KG1 (cell line): ENCODE results near the gene MBIP.
"Not testable (repeated sequence)": the region's sequence is repeated elsewhere in the genome, so short reads cannot be mapped to it uniquely, and the experiment has no call there.

ENCODE experiments used
- DNase-seq: peaks from one replicate; lab custom pipeline; 2025; lab: John Stamatoyannopoulos, UW

Gene MBIP, protein sequence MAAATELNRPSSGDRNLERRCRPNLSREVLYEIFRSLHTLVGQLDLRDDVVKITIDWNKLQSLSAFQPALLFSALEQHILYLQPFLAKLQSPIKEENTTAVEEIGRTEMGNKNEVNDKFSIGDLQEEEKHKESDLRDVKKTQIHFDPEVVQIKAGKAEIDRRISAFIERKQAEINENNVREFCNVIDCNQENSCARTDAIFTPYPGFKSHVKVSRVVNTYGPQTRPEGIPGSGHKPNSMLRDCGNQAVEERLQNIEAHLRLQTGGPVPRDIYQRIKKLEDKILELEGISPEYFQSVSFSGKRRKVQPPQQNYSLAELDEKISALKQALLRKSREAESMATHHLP

DNA sequence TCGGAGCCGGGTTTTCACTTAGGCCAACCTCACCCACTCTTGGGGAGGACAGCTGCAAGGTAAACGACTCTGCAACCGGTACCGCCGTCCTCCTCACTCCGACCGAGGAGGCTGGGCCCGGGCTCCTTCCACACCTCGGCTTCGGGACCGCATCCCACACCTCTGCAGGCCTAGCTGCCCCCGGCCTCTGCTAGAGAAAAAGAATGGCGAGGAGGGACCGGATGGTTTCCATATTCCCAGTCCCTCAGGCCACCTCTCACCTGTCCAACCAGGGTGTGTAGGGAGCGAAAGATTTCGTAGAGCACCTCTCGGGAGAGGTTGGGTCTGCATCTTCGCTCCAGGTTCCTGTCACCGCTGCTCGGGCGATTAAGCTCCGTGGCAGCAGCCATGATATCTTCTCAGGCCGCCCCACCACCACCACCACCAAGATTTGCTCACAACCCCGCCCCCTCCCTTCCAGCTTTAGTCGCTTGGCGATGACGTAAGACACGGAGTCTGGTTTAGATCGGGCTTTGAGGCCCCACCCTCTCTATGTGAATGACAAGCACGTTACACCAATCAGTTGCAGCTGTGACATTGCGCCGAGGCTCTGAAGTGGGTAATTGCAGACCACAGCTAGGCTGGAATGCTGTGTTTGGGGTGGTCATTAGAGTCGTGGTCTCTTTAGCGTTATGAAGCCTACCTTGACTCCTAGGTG is at the start of gene MBIP:
MBIP (minus strand) TSS at position 438 of the 697 bp plus-strand sequence; CDS start at position 389, 49 bp downstream.
- peak; percentile 89 for DNase-seq

DNA sequence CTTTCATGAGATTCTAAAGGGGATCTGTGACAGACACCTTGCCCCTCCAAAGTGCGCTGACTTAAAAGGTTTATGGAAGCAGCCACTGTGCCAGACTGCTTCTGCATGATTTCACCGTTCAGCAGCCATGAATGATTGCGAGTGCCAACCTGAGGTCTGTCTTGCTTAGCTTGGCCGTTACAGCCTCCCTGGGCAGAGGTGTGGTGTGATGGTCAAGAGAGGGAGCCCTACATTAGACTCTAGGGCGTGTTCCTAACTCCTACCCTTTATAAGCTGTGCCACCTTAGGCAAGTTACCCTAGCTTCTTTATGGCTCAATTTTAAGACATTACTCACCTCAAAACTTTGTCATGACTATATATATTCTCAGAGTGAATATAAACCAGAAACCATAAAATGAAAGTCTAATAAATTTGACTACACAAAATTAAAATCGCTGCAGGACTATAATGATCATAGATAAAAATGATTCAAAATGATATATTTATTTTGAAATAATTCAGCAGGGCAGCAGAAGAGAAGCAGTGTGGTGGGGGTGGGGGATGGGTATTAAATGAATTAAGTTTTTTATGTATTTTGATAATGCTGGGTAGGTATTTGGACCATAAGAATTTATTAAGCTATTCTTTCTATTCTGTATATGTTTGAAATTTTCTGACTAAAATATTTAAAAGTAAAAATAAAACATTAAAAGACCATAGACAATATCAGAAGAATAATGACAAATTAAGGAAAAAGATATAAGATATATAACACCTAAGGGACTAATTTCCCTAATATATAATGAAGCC is 47.7 kb upstream of the MBIP start:
- no peak for DNase-seq

- no peak for DNase-seq
Measured at GRCh38 chr14:36365766-36366165, 45.3 kb upstream of the MBIP start.

GRCh38 chr14:36363704-36364103 is 43.3 kb upstream of the MBIP start:
- DNase-seq, result no peak

DNA sequence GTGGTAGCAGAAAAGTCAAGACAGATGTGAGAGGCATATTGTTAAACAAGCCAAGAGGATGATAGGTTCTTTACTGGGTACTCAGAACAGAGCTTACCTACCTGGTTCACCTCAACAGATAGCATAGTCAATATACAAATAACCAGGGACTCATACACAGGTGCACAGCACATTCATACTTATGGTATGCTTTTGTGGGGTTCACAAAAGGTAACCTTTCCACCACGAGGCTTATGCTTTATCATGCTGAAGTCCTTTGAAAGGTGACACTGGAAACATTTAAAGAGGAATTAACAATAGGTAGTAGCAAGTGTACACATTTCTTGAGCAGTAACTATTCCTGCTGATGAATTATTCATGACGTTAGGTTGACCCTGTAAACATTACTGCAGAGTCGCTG is 42.2 kb upstream of the MBIP start:
- DNase-seq, result no peak

GRCh38 chr14:36361210-36361853 is 40.9 kb upstream of the MBIP start:
- DNase-seq, result no peak

DNA sequence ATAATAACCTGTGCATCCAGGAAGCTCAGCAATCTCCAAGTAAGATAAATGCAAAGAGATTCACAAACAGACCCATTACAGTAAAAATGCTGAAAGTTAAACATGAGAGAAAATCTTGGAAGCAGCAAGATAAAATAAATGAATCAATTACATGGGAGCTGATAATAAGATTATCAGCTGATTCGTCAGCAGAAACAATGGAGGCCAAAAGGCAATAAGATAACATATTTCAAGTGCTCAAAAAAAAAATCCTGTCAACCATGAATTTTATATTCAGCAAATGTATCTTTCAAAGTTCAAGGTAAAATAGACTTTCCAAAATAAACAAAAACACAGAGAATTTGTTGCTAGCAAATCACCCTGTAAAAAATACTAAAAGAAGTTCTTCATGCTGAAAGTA is 36.4 kb upstream of the MBIP start:
- no peak for DNase-seq

DNA sequence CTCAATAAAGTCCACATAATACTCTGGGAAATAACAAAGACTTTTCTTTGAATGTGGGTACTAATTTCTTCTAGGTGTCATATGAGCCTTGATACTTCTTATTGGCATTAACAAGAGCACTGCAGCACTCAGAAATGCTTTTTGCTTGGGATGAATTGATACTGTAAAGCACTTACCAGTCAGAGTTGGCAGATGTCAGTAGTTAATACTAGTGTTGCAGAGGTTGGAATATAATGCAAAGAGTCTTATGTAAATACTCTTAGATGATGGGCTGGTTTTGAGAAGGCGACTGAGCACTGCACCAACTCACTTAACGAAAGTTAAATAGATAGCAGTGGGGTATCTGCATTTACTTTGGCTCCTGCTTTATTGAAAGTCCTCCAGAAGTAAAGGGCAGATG is 25.6 kb upstream of the MBIP start:
- DNase-seq, result no peak

DNA sequence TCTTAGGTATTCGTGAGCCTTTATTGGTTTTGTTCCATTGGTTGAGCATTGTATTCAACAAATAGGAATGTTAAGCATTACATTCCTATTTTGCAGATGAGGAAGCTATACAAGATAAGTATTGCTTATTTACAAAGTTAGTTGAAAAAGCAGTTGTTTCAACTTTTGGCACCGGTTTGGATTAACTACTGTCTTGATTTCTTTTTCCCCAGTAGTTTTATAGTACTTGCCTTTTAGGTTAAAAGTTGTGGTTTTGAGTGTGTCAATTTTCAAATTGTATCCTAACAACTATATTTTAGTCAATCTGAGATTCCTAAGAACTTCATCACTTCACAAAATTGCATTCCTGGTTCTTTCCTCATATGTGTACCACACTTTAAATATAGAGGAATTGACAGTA is 23.8 kb upstream of the MBIP start:
- no peak for DNase-seq

GRCh38 chr14:36341811-36342210 is 21.4 kb upstream of the MBIP start:
- DNase-seq, result not testable (repeated sequence)

GRCh38 chr14:36340276-36340890 is 19.9 kb upstream of the MBIP start:
- DNase-seq, result no peak

- DNase-seq, result peak; percentile 5
Measured at GRCh38 chr14:36339816-36340215, 19.4 kb upstream of the MBIP start.

DNA sequence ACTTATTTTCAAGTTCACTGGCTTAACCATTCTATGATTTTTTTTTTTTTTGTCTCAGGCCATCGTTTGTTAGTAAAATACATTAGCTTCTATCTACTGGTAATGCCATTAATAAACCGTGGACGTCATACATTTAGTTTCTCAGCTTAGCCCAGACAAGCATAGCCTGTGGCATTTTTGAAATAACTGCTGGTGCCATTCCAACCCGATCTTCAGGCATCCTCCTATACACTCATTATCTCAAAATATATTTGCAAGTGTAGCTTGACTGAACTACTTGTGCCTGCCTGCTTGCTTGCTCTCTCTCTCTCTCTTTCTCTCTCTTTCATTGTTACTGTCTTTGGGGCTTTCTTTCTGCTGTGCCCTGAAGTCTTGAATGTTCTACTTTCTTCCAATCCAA is 12.7 kb upstream of the MBIP start:
- no peak for DNase-seq

- not testable (repeated sequence) for DNase-seq
Measured at GRCh38 chr14:36327573-36327972, 7.1 kb upstream of the MBIP start.

- no peak for DNase-seq
Measured at GRCh38 chr14:36325853-36326252, 5.4 kb upstream of the MBIP start.

GRCh38 chr14:36324897-36325296 is 4.5 kb upstream of the MBIP start:
- DNase-seq, result no peak

- no peak for DNase-seq
Measured at GRCh38 chr14:36320897-36321381, 502 bp upstream of the MBIP start.

- no peak for DNase-seq
Measured at GRCh38 chr14:36319899-36320199, 588 bp downstream of the MBIP start.

DNA sequence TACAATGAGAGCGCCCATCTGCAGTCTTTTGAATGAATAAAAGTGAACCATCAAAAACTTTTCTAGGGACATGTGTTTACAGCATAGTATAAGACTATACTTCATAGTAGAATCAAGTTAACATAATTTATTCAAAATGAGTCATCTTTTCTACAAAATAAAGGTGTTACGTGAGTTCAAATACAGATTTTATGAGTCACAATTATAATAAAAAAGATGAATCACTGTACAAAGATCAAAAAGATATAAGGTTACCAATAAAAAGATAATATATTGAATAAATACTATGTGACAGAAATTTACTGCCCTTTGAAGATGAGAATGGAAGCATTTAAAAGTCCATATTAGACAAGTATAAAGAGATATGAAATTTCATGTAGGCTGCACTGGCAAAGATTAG is 2.8 kb downstream of the MBIP start:
- DNase-seq, result no peak

DNA sequence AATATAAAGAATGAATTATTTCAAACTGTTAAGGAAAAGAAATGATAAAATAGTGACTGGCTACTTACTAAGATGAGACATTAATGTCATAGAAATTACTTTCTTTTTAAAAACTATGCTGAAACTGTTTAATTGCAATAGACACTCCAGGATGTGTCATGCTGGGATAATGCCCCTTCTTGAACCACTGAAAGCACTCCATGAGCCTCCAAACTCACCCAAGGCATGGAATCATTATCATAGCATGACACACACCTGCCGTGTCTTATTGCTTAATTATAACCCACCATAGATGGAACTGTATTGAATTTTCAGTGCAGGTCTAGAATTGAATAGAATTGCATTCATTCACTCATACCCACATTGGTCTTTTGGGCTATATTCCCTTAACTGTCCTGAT is 4.3 kb downstream of the MBIP start:
- no peak for DNase-seq

DNA sequence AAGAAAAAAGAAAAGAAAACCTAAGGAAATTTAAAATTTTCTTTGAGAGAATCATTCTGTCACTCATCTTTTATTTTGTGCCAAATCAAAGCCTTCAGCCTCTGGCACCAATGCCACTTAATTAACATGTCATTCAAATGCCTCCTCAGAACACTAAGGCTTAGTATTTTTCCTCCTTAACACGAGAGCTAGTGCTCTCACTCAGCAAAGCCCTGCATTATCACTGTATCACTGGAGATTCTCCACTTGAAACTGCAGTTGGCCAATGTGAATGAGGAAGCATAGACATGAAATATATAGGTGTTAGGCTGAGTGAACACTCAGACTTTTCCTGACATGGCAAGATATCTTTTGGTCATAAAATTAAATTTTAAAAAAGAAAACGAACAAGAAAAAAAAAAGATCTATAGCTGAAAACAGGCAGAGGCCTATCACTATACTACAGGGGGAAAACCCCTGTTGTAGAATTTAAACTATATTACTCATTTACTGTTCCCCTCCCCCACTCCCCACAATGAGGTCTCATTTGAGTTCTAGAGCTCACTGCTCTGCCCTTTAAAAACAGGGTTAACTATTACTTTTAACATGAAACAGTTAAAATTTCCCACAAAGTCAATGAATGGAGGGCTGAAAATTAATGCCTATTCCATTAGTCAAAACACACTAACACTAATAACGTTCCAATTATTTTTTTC is 5.1 kb downstream of the MBIP start:
- DNase-seq, result no peak
